Common myeloid progenitor, CD34-positive (primary cell): ENCODE measurements around the gene PARVB.
"Not testable (repeated sequence)": the region's sequence is repeated elsewhere in the genome, so short reads cannot be mapped to it uniquely, and the experiment has no call there.

Experiments
- CTCF ChIA-PET: fragments of 350-600 bp; sonication (Branson Sonifier 250); formaldehyde crosslinking; loops from one replicate; lab custom pipeline; 2021; ENCODE audit warnings: antibody characterized with exemption; lab: Charles Lee
- POLR2A ChIA-PET: fragments of 350-600 bp; sonication (Branson Sonifier 250); formaldehyde crosslinking; loops from one replicate; lab custom pipeline; 2021; ENCODE audit warnings: antibody characterized with exemption; lab: Charles Lee
- DNase-seq, 3 donors: peaks; one replicate each; pipeline versions ENCODE4 v3.0.0 to v3.0.0-alpha.2; 2013
- H3K27ac ChIP-seq, 2 experiments: 1 replicate in 1 of 2; 2 replicates in 1 of 2; pipeline ENCODE4 v1.7.0; 2013; ENCODE audit warnings: inconsistent platforms in 2 of 2, low read length in 2 of 2, mild to moderate bottlenecking in 2 of 2, low read depth in 1 of 2, moderate library complexity in 1 of 2; ENCODE audit not compliant: severe bottlenecking in 2 of 2, insufficient read depth in 1 of 2, poor library complexity in 1 of 2
- H3K27me3 ChIP-seq, 5 experiments: replicated peaks in 2 of 5; 1 replicate in 3 of 5; 2 replicates in 2 of 5; pipeline versions ENCODE4 v1.6.1 to v1.7.0; 2013; ENCODE audit warnings: low read length in 4 of 5, mild to moderate bottlenecking in 2 of 5, moderate library complexity in 2 of 5, inconsistent platforms in 1 of 5; ENCODE audit not compliant: insufficient read depth in 5 of 5, control insufficient read depth in 4 of 5
- H3K36me3 ChIP-seq, 4 experiments: 1 replicate in 2 of 4; 2 replicates in 2 of 4; pipeline versions ENCODE4 v1.6.1 to v1.7.0; 2013; ENCODE audit warnings: low read length in 3 of 4, control low read depth in 1 of 4, mild to moderate bottlenecking in 1 of 4; ENCODE audit not compliant: control insufficient read depth in 4 of 4, insufficient read depth in 4 of 4
- H3K4me1 ChIP-seq, 4 experiments: 1 replicate in 3 of 4; 2 replicates in 1 of 4; pipeline versions ENCODE4 v1.6.1 to v1.7.1; 2013; ENCODE audit warnings: low read length in 3 of 4, mild to moderate bottlenecking in 3 of 4, control low read depth in 1 of 4, inconsistent platforms in 1 of 4, moderate library complexity in 1 of 4; ENCODE audit not compliant: control insufficient read depth in 4 of 4, insufficient read depth in 4 of 4; ENCODE audit errors: control extremely low read depth in 1 of 4
- H3K4me3 ChIP-seq, 7 experiments: 1 replicate in 4 of 7; 2 replicates in 3 of 7; pipeline versions ENCODE4 v1.5.1 to v1.7.0; 2013; ENCODE audit warnings: mild to moderate bottlenecking in 7 of 7, low read length in 6 of 7, moderate library complexity in 6 of 7, inconsistent platforms in 2 of 7, low read depth in 2 of 7, control low read depth in 1 of 7; ENCODE audit not compliant: insufficient read depth in 4 of 7, control insufficient read depth in 1 of 7; ENCODE audit errors: extremely low read depth in 1 of 7
- H3K9me3 ChIP-seq, 5 experiments: 1 replicate in 4 of 5; 2 replicates in 1 of 5; pipeline versions ENCODE4 v1.6.1 to v1.7.1; 2013; ENCODE audit warnings: low read length in 4 of 5, mild to moderate bottlenecking in 2 of 5, inconsistent platforms in 1 of 5, low read depth in 1 of 5, moderate library complexity in 1 of 5; ENCODE audit not compliant: control insufficient read depth in 4 of 5, insufficient read depth in 2 of 5; ENCODE audit errors: control extremely low read depth in 1 of 5
- WGBS: methylation state at CpG from one replicate; pipeline ENCODE4 v1.1.5; 2013; ENCODE audit not compliant: insufficient coverage; 5-methylcytosine and 5-hydroxymethylcytosine counted together

Gene PARVB

GRCh38 chr22:44014241-44014640 lies 9.9 kb upstream of the PARVB start:
- no peaks in the 10 kb centered on the region for H3K9me3 ChIP-seq
- ChIA-PET CTCF (interaction anchor here (0.8 to 1.9 kb wide), 2 partner anchors 20 to 72 kb away, joined by 3 to 7 read pairs; no protein-coding TSS in a partner anchor), POLR2A (no interaction called here)

DNA sequence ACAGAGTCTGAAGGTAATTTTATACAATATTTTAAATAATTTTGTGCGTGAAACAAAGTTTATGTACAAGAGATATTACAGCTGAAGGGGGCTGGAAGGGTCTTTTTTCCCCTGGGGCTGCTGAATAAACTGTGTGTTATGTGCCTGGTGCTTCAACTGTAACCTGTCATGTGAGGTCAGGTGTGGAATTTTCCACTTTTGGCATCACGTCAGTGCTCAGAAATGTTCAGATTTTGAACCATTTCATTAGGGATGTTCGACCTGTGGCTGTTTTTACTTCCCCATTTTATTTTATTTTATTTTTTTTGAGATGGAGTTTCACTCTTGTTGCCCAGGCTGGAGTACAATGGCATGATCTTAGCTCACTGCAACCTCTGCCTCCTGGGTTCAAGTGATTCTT lies 7.5 kb upstream of the PARVB start:
- H3K9me3 ChIP-seq, DNase-seq, H3K27ac ChIP-seq, H3K36me3 ChIP-seq, H3K4me3 ChIP-seq, H3K27me3 ChIP-seq, H3K4me1 ChIP-seq, POLR2A ChIA-PET: not testable (repeated sequence)
- CTCF ChIA-PET: interaction anchor here (2.0 kb wide), 1 partner anchor 24 kb away, joined by 7 read pairs; no protein-coding TSS in a partner anchor
- WGBS: no CpG with 5 or more reads among the region's 3 CpGs

More at GRCh38 chr22:44014241-44014640, 9.9 kb upstream of the PARVB start:
- Histone ChIP-seq H3K27ac (no peak overlapping the region), H3K4me3 (no peak overlapping the region), H3K36me3 (peaks cover 0 to 3% (median 0%) of the 10 kb centered on the region in 4 experiments), H3K4me1 (no peaks in the 10 kb centered on the region), H3K27me3 (no peaks in the 10 kb centered on the region)
- no CpG with 5 or more reads among the region's 2 CpGs for WGBS
- DNase-seq: no peak

GRCh38 chr22:44018594-44018993 lies 5.5 kb upstream of the PARVB start:
- H3K9me3 ChIP-seq: no peaks in the 10 kb centered on the region
- ChIA-PET CTCF (interaction anchor here (1.3 to 2.3 kb wide), 2 partner anchors 20 to 25 kb away, joined by 3 to 6 read pairs; no protein-coding TSS in a partner anchor), POLR2A (no interaction called here)
- H3K27me3 ChIP-seq: no peaks in the 10 kb centered on the region
- DNase-seq: no peak
- H3K4me1 ChIP-seq: peaks cover 0 to 15% (median 6%) of the 10 kb centered on the region in 4 experiments
- H3K36me3 ChIP-seq: peaks cover 0 to 3% (median 1%) of the 10 kb centered on the region in 4 experiments
- no peak overlapping the region for H3K27ac ChIP-seq
- WGBS: 96% methylated on average over 3 of the region's 9 CpGs
- no peak overlapping the region for H3K4me3 ChIP-seq

- 100% methylated on average over 7 of the region's 10 CpGs for WGBS
- POLR2A ChIA-PET: interaction anchor here (0.6 kb wide), 1 partner anchor 81 kb away, joined by 3 read pairs; no protein-coding TSS in a partner anchor
- H3K27ac ChIP-seq: no peak overlapping the region
- H3K27me3 ChIP-seq: no peaks in the 10 kb centered on the region
- DNase-seq: no peak
- no peaks in the 10 kb centered on the region for H3K9me3 ChIP-seq
- H3K4me1 ChIP-seq: peaks cover 0 to 19% (median 10%) of the 10 kb centered on the region in 4 experiments
- peaks cover 0 to 3% (median 1%) of the 10 kb centered on the region in 4 experiments for H3K36me3 ChIP-seq
- H3K4me3 ChIP-seq: no peak overlapping the region
- CTCF ChIA-PET: interaction anchor here (2.3 to 2.8 kb wide), 2 partner anchors 21 to 63 kb away, joined by 6 to 9 read pairs; no protein-coding TSS in a partner anchor
These were observed 4.7 kb upstream of the PARVB start for GRCh38 chr22:44019416-44019815.

DNA sequence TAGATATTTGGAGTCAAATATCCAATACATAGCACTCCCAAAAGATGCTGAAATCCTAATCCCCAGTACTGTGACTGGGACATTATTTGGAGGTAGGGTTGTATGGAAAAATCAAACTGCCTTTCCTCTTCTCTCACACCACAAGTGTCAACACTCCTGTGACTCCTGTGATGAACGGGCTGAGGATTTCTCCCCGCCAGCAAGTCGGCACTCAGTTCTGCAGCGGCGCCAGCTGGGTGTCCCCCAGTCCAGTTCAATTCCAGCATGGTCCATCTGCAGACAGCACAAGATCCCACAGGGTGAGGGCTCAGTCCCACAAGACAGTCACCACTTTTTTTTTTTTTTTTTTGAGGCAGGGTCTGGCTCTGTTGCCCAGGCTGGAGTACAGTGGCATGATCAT lies 4.3 kb upstream of the PARVB start:
- H3K27ac ChIP-seq: no peak overlapping the region
- H3K36me3 ChIP-seq: peaks cover 0 to 3% (median 1%) of the 10 kb centered on the region in 4 experiments
- DNase-seq: no peak
- H3K9me3 ChIP-seq: no peaks in the 10 kb centered on the region
- no peaks in the 10 kb centered on the region for H3K27me3 ChIP-seq
- 98% methylated on average over 5 of the region's 5 CpGs for WGBS
- ChIA-PET POLR2A (interaction anchor here (0.6 kb wide), 1 partner anchor 80 kb away, joined by 3 read pairs; no protein-coding TSS in a partner anchor), CTCF (interaction anchor here (1.6 to 2.8 kb wide), 3 partner anchors 21 to 66 kb away, joined by 6 to 9 read pairs (median 8); no protein-coding TSS in a partner anchor)
- H3K4me3 ChIP-seq: no peak overlapping the region
- H3K4me1 ChIP-seq: peaks cover 0 to 21% (median 13%) of the 10 kb centered on the region in 4 experiments

GRCh38 chr22:44020981-44021380 lies 3.1 kb upstream of the PARVB start:
- no peak for DNase-seq
- no peak overlapping the region for H3K4me3 ChIP-seq
- WGBS: 95% methylated on average over 8 of the region's 8 CpGs
- peaks cover 0 to 3% (median 1%) of the 10 kb centered on the region in 4 experiments for H3K36me3 ChIP-seq
- H3K27ac ChIP-seq: no peak overlapping the region
- no peaks in the 10 kb centered on the region for H3K27me3 ChIP-seq
- peaks cover 0 to 33% (median 24%) of the 10 kb centered on the region in 4 experiments for H3K4me1 ChIP-seq
- no peaks in the 10 kb centered on the region for H3K9me3 ChIP-seq
- POLR2A ChIA-PET: no interaction called here
- CTCF ChIA-PET: interaction anchor here (1.0 to 2.8 kb wide), 4 partner anchors 10 to 65 kb away, joined by 3 to 9 read pairs (median 6); no protein-coding TSS in a partner anchor
